CD4-positive, alpha-beta memory T cell (primary cell): ENCODE measurements around the gene LDB3. TPM values are rescaled to one million over a fixed set of nuclear protein-coding genes. Genes with fewer than 3 reads are reported as not detected.

Experiments
- CTCF ChIA-PET: fragments of 350-600 bp; sonication (Branson Sonifier 250); formaldehyde crosslinking; loops from one replicate; lab custom pipeline; 2021; ENCODE audit warnings: inconsistent platforms; ENCODE audit not compliant: partially characterized antibody; lab: Charles Lee
- POLR2A ChIA-PET: fragments of 350-600 bp; sonication (Branson Sonifier 250); formaldehyde crosslinking; loops from one replicate; lab custom pipeline; 2021; ENCODE audit not compliant: partially characterized antibody; lab: Charles Lee
- DNase-seq, 5 donors: peaks; one replicate each; pipeline versions ENCODE4 v3.0.0 to v3.0.0-alpha.2; 2020 to 2022; ENCODE audit warnings: mixed read lengths in 1 of 5
- H3K27ac ChIP-seq: one replicate; pipeline ENCODE4 v1.7.0; 2013; ENCODE audit warnings: low read depth, low read length
- H3K27me3 ChIP-seq: 2 replicates; pipeline ENCODE4 v1.7.0; 2013; ENCODE audit warnings: mild to moderate bottlenecking, low read length, moderate library complexity; ENCODE audit not compliant: insufficient read depth
- H3K36me3 ChIP-seq: 2 replicates; pipeline ENCODE4 v1.7.0; 2013; ENCODE audit warnings: mild to moderate bottlenecking, low read length, moderate library complexity; ENCODE audit not compliant: insufficient read depth
- H3K4me1 ChIP-seq: 2 replicates; pipeline ENCODE4 v1.7.0; 2013; ENCODE audit warnings: mild to moderate bottlenecking, low read length, moderate library complexity; ENCODE audit not compliant: insufficient read depth
- H3K4me3 ChIP-seq, 2 donors: one replicate each; pipeline ENCODE4 v1.7.0; 2013; ENCODE audit warnings: low read length in 2 of 2, mild to moderate bottlenecking in 1 of 2
- H3K9me3 ChIP-seq, 2 donors: one replicate each; pipeline ENCODE4 v1.7.0; 2013; ENCODE audit warnings: low read length in 2 of 2, control low read depth in 1 of 2; ENCODE audit not compliant: control insufficient read depth in 1 of 2
- H3K27ac Mint-ChIP-seq, 7 donors: one replicate each; pipeline ENCODE4 v1.8.0; 2020 to 2021; ENCODE audit warnings: mixed read lengths in 7 of 7, mild to moderate bottlenecking in 6 of 7, inconsistent platforms in 3 of 7, moderate library complexity in 3 of 7
- H3K27me3 Mint-ChIP-seq, 2 donors: one replicate each; pipeline ENCODE4 v1.8.0; 2020 to 2021; ENCODE audit warnings: mixed read lengths in 2 of 2
- H3K36me3 Mint-ChIP-seq, 2 donors: one replicate each; pipeline ENCODE4 v1.8.0; 2020 to 2021; ENCODE audit warnings: mixed read lengths in 2 of 2, inconsistent platforms in 1 of 2, mild to moderate bottlenecking in 1 of 2
- H3K4me1 Mint-ChIP-seq, 4 donors: one replicate each; pipeline ENCODE4 v1.8.0; 2020 to 2021; ENCODE audit warnings: mixed read lengths in 4 of 4, mild to moderate bottlenecking in 1 of 4
- H3K4me3 Mint-ChIP-seq, 8 donors: one replicate each; pipeline ENCODE4 v1.8.0; 2020 to 2021; ENCODE audit warnings: mixed read lengths in 8 of 8, mild to moderate bottlenecking in 7 of 8, moderate library complexity in 6 of 8, inconsistent platforms in 3 of 8
- H3K9me3 Mint-ChIP-seq, 8 donors: one replicate each; pipeline ENCODE4 v1.8.0; 2020 to 2021; ENCODE audit warnings: mixed read lengths in 8 of 8, mild to moderate bottlenecking in 5 of 8, inconsistent platforms in 3 of 8, moderate library complexity in 1 of 8
- intact Hi-C: fragments of 100-400 bp; cut with micrococcal nuclease; formaldehyde crosslinking; loops from one replicate; pipeline ENCODE4 v1.15.1; 2023
- polyA plus RNA-seq, 2 donors: library from polyadenylated mRNA; unstranded; fragments of 300-500 nt; fragmentation: Illumina TruSeq; gene quantifications; one replicate each; pipeline ENCODE4 v1.2.3, GENCODE V29; 2021
- total RNA-seq, 2 experiments: library from RNA; stranded (reverse); gene quantifications; one replicate each; pipeline ENCODE4 v1.2.3, GENCODE V29; 2021

LDB3 gene, protein sequence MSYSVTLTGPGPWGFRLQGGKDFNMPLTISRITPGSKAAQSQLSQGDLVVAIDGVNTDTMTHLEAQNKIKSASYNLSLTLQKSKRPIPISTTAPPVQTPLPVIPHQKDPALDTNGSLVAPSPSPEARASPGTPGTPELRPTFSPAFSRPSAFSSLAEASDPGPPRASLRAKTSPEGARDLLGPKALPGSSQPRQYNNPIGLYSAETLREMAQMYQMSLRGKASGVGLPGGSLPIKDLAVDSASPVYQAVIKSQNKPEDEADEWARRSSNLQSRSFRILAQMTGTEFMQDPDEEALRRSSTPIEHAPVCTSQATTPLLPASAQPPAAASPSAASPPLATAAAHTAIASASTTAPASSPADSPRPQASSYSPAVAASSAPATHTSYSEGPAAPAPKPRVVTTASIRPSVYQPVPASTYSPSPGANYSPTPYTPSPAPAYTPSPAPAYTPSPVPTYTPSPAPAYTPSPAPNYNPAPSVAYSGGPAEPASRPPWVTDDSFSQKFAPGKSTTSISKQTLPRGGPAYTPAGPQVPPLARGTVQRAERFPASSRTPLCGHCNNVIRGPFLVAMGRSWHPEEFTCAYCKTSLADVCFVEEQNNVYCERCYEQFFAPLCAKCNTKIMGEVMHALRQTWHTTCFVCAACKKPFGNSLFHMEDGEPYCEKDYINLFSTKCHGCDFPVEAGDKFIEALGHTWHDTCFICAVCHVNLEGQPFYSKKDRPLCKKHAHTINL
- total RNA-seq (under 1 TPM in 1 of 2 experiments, not detected in 1; 0.08 TPM), polyA plus RNA-seq (not detected)

DNA sequence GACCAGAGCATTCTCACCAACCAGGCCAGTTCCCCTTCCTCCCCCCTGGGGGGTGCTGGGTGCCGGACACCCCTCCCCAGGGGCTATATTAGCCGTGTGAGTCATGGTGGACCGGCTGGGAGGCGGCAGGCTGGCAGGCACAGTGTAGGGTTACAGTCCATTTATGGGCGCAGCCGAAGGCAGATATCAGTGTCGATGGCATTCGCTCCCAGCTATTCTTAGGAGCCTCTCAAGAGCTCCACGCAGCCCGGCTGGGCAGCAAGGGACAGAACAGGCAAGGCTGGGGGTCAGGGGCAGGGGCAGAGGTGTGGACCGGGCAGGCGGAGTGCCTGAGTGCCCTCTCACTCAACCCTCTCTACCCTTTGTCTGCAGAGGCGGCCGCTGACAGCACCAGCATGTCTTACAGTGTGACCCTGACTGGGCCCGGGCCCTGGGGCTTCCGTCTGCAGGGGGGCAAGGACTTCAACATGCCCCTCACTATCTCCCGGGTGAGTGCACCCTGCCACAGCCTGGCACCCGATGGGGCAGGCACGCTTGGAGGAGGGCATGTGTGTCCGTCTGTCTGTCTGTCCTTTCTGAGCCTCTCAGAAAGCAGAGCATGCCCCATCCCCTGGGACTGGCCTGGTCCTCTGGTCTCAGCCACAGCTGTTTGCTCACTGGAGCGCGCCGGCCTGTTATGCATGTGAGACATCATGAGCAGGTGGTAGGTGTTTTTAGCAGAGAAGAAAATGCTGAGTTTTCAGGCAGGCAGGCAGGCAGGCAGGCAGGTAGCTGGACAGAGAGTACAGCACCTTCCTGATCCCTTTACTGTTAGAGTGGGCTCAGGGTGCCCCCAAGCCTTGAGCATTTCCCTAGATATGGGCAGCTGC is at the start of gene LDB3:
LDB3 (plus strand) TSS at position 215 of the 869 bp plus-strand sequence; CDS start at position 396, 181 bp downstream.
- Histone ChIP-seq H3K4me3 (no peak within 1 kb of the TSS), H3K27ac (no peak within 1 kb of the TSS), H3K27me3 (no peaks in the 10 kb centered on the region), H3K36me3 (no peaks in the 10 kb centered on the region), H3K4me1 (no peaks in the 10 kb centered on the region), H3K9me3 (no peaks in the 10 kb centered on the region)
- intact Hi-C loops, result no loop called here
- Mint-ChIP-seq H3K4me3 (no peak within 1 kb of the TSS), H3K27ac (no peak within 1 kb of the TSS), H3K4me1 (no peaks in the 10 kb centered on the region), H3K9me3 (no peaks in the 10 kb centered on the region), H3K36me3 (no peaks in the 10 kb centered on the region), H3K27me3 (peaks cover 0 to 2% of the 10 kb centered on the region in 2 donors)
- POLR2A ChIA-PET, result no interaction called here
- CTCF ChIA-PET, result no interaction called here
- DNase-seq, result peak in 1 of 5 donors; percentile 13

DNA sequence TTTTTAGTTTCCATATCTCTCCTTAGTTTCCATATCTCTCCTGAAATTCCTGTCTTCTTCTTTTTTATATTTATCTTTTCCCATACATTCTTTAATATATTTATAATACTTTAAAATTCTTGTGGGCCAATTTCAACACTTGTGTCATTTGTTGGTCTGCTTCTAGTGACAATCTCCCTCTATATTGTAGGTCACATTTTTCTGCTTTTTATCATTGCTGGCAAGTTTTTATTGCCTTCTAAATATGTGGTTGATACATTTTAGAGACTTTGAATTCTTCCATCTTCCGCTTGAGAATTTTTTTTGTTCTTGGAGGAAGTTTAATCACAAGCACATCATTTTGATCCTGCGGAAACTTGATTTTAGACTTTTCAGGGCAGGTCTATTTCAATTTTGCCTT is 40.0 kb upstream of the LDB3 start:
- H3K27me3 Mint-ChIP-seq, result peaks cover 20 to 34% of the 10 kb centered on the region in 2 donors

GRCh38 chr10:86630079-86630478 is 38.2 kb upstream of the LDB3 start:
- no peak overlapping the region for H3K4me3 Mint-ChIP-seq
- no peak overlapping the region for H3K4me3 ChIP-seq
- H3K27me3 ChIP-seq, result no peaks in the 10 kb centered on the region
- no peak overlapping the region for H3K27ac ChIP-seq
- POLR2A ChIA-PET, result no interaction called here
- no peaks in the 10 kb centered on the region for H3K36me3 ChIP-seq
- H3K9me3 ChIP-seq, result no peaks in the 10 kb centered on the region
- intact Hi-C loops, result no loop called here
- H3K4me1 Mint-ChIP-seq, result peaks cover 0 to 4% (median under 1%) of the 10 kb centered on the region in 4 donors
- DNase-seq, result no peak
- CTCF ChIA-PET, result no interaction called here
- H3K4me1 ChIP-seq, result no peaks in the 10 kb centered on the region
- peaks cover 30 to 44% of the 10 kb centered on the region in 2 donors for H3K27me3 Mint-ChIP-seq
- no peaks in the 10 kb centered on the region for H3K36me3 Mint-ChIP-seq
- no peak overlapping the region for H3K27ac Mint-ChIP-seq
- no peaks in the 10 kb centered on the region for H3K9me3 Mint-ChIP-seq

More for the DNA sequence above, 40.0 kb upstream of the LDB3 start:
- POLR2A ChIA-PET, result no interaction called here
- Histone ChIP-seq H3K4me1 (no peaks in the 10 kb centered on the region), H3K27ac (no peak overlapping the region), H3K4me3 (no peak overlapping the region), H3K27me3 (no peaks in the 10 kb centered on the region), H3K36me3 (no peaks in the 10 kb centered on the region), H3K9me3 (no peaks in the 10 kb centered on the region)
- H3K9me3 Mint-ChIP-seq, result no peaks in the 10 kb centered on the region
- CTCF ChIA-PET, result interaction anchor here (0.6 kb wide), 1 partner anchor 233 kb away, joined by 3 read pairs; no protein-coding TSS in a partner anchor
- no peak for DNase-seq
- H3K4me1 Mint-ChIP-seq, result peaks cover 0 to 4% (median under 1%) of the 10 kb centered on the region in 4 donors
- intact Hi-C loops, result no loop called here
- H3K27ac Mint-ChIP-seq, result no peak overlapping the region
- H3K4me3 Mint-ChIP-seq, result no peak overlapping the region
- H3K36me3 Mint-ChIP-seq, result no peaks in the 10 kb centered on the region

DNA sequence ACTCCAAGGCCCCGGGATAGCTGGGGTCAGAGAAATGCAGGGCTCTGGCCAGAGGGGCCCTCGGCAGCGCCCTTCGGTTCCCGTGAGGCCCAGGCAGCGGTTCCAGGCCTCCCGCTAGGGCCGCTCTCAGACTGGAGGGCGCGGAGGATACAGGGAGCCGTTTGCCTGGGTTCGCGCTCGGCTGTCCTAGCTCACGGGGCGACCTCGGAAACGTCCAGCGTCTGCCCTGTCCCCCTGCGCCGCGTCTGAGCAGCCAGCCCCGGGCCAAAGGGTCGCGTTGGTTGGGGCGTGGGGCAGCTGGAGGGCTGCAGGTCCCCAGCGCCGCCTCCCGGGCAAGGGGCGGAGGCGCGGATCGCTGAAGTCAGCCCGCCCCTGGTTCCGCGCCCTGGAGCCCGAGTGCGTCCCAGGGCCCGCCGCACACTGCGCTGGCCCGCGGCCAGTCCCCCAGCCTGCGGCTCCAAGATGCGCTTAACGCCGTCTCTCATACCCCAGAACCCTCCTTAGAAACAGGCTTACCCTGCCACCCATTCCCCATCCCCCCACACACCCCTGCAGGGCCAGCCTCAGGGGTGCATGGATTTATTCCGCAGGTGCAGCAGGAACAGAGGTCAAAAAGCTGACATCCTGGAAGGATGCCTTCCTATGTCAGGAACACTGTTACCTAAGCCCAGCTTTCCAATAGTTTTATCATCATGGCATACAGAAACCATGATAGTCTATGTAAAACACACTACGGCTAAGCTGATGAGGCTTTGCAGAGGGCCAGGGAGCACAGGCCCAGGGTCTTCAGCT is 36.1 kb upstream of the LDB3 start:
- no peaks in the 10 kb centered on the region for H3K27me3 ChIP-seq
- Mint-ChIP-seq H3K36me3 (no peaks in the 10 kb centered on the region), H3K9me3 (no peaks in the 10 kb centered on the region), H3K27me3 (peaks cover 33 to 52% of the 10 kb centered on the region in 2 donors), H3K4me3 (peak overlapping the region in 1 of 8 donors; percentile 31), H3K27ac (peak overlapping the region in 1 of 7 donors; percentile 37), H3K4me1 (peaks cover 0 to 4% (median under 1%) of the 10 kb centered on the region in 4 donors)
- intact Hi-C loops, result no loop called here
- ChIA-PET CTCF (no interaction called here), POLR2A (no interaction called here)
- no peaks in the 10 kb centered on the region for H3K9me3 ChIP-seq
- no peaks in the 10 kb centered on the region for H3K4me1 ChIP-seq
- H3K27ac ChIP-seq, result no peak overlapping the region
- no peak for DNase-seq
- H3K4me3 ChIP-seq, result no peak overlapping the region
- H3K36me3 ChIP-seq, result no peaks in the 10 kb centered on the region

DNA sequence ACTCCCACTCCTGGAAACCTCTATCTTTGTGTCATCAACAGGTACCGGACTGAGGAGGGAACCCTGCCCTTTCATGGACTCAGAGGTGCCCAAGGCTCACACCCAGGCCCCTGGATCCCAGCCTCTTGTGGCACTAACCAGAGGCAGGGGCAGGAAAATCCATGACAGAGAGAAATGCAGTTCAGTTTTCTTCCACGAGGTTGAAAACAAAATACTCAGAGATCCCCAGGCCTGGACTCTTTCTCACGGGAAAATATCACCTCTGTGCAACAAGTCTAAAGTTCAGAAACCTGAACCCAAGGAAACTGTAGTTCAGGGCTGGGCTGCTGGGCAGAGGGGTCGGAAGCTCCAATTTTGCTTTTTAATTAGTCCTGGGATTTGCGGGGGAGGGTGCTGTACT is 35.4 kb upstream of the LDB3 start:
- no peak overlapping the region for H3K4me3 Mint-ChIP-seq
- no peaks in the 10 kb centered on the region for H3K9me3 ChIP-seq
- H3K4me3 ChIP-seq, result no peak overlapping the region
- peaks cover 33 to 53% of the 10 kb centered on the region in 2 donors for H3K27me3 Mint-ChIP-seq
- no peaks in the 10 kb centered on the region for H3K36me3 ChIP-seq
- H3K9me3 Mint-ChIP-seq, result no peaks in the 10 kb centered on the region
- no peak overlapping the region for H3K27ac ChIP-seq
- DNase-seq, result no peak
- intact Hi-C loops, result no loop called here
- H3K27me3 ChIP-seq, result no peaks in the 10 kb centered on the region
- ChIA-PET POLR2A (no interaction called here), CTCF (no interaction called here)
- peaks cover 0 to 4% (median under 1%) of the 10 kb centered on the region in 4 donors for H3K4me1 Mint-ChIP-seq
- H3K36me3 Mint-ChIP-seq, result no peaks in the 10 kb centered on the region
- H3K27ac Mint-ChIP-seq, result no peak overlapping the region
- H3K4me1 ChIP-seq, result no peaks in the 10 kb centered on the region

- Mint-ChIP-seq H3K4me1 (peaks cover 0 to 4% (median under 1%) of the 10 kb centered on the region in 4 donors), H3K27me3 (peaks cover 28 to 46% of the 10 kb centered on the region in 2 donors), H3K27ac (no peak overlapping the region), H3K36me3 (no peaks in the 10 kb centered on the region), H3K4me3 (no peak overlapping the region), H3K9me3 (peaks cover 0 to 10% (median 5%) of the 10 kb centered on the region in 8 donors)
- intact Hi-C loops, result no loop called here
- ChIA-PET POLR2A (no interaction called here), CTCF (no interaction called here)
- H3K4me3 ChIP-seq, result no peak overlapping the region
- no peaks in the 10 kb centered on the region for H3K9me3 ChIP-seq
- H3K27me3 ChIP-seq, result no peaks in the 10 kb centered on the region
- H3K27ac ChIP-seq, result no peak overlapping the region
- DNase-seq, result no peak
- no peaks in the 10 kb centered on the region for H3K36me3 ChIP-seq
- H3K4me1 ChIP-seq, result no peaks in the 10 kb centered on the region
Observed at GRCh38 chr10:86635402-86635801, 32.9 kb upstream of the LDB3 start.
